Esophagus muscularis mucosa (tissue), 3 donors: ENCODE results near the gene ESRRB.

Experiments
- EP300 ChIP-seq: sonication (generic); formaldehyde crosslinking; IDR thresholded peaks from one replicate; pipeline ENCODE4 v1.6.1; 2017; ENCODE audit warnings: antibody characterized with exemption
- POLR2A ChIP-seq: fragments of 450-650 bp; IDR thresholded peaks from one replicate; pipeline ENCODE4 v1.6.1; 2017; ENCODE audit warnings: antibody characterized with exemption, moderate library complexity, mild to moderate bottlenecking, low read depth
- POLR2AphosphoS5 ChIP-seq, 2 donors: sonication (generic); formaldehyde crosslinking; IDR thresholded peaks; one replicate each; pipeline ENCODE4 v1.6.1; 2017; ENCODE audit warnings: antibody characterized with exemption in 2 of 2

GRCh38 chr14:76408877-76409276 is 32.9 kb downstream of the ESRRB start:
- TF ChIP-seq POLR2A: no peak
- TF ChIP-seq EP300: no peak
- TF ChIP-seq POLR2AphosphoS5 (IDR thresholded peaks at IDR 0.05): no peak
